ENCODE measurements around the gene NR2F2.

NR2F2 gene

GRCh38 chr15:96304839-96305238, 25.7 kb upstream of the NR2F2 start:
- no CpG with 5 or more reads among the region's 3 CpGs for WGBS (ENCODE audit: extremely low coverage, insufficient coverage, insufficient read length)
- Histone ChIP-seq H2BK5ac (ENCODE audit: low read depth, low read length, poor library complexity) (no peak overlapping the region), H4K12ac (ENCODE audit: low read depth, low read length) (no peak overlapping the region), H4K8ac (ENCODE audit: low read depth, low read length) (no peak overlapping the region), H3K4me3 (ENCODE audit: low read depth, low read length) (no peak overlapping the region), H2AFZ (ENCODE audit: insufficient read depth, low read length, poor library complexity) (no peak overlapping the region), H4K91ac (ENCODE audit: low read depth, low read length) (no peak overlapping the region), H3K4ac (ENCODE audit: low read depth, low read length) (no peak overlapping the region), H3K23ac (ENCODE audit: low read length) (no peak overlapping the region), H3K14ac (ENCODE audit: low read length) (no peak overlapping the region), H3K9ac (ENCODE audit: low read length) (no peak overlapping the region), H2BK120ac (ENCODE audit: insufficient read depth, low read length, poor library complexity) (no peak overlapping the region), H3K18ac (ENCODE audit: low read length) (no peak overlapping the region), H3K27me3 (ENCODE audit: insufficient read depth, low read length) (no peaks in the 10 kb centered on the region), H3K4me2 (ENCODE audit: low read length) (no peak overlapping the region), H3K79me1 (ENCODE audit: low read length) (no peaks in the 10 kb centered on the region), H3K9me3 (ENCODE audit: insufficient read depth, low read depth, low read length) (no peaks in the 10 kb centered on the region), H3K27ac (ENCODE audit: low read depth, low read length) (no peak overlapping the region), H3K36me3 (ENCODE audit: control insufficient read depth in 1 of 2, insufficient read depth in 2 of 2, low read length in 2 of 2) (no peaks in the 10 kb centered on the region), H3K4me1 (ENCODE audit: control insufficient read depth in 1 of 2, insufficient read depth in 2 of 2, low read length in 2 of 2) (peaks cover 0 to 2% of the 10 kb centered on the region in 2 experiments), H2AK5ac (ENCODE audit: low read length) (no peak overlapping the region), H2BK12ac (ENCODE audit: low read length) (no peak overlapping the region), H3K79me2 (ENCODE audit: control insufficient read depth, insufficient read depth, low read length, poor library complexity) (no peaks in the 10 kb centered on the region)
- no peak for DNase-seq

- H3K4me3 ChIP-seq (ENCODE audit: low read depth, low read length), result no peak overlapping the region
- no peaks in the 10 kb centered on the region for H3K9me3 ChIP-seq (ENCODE audit: insufficient read depth, low read depth, low read length)
- WGBS (ENCODE audit: extremely low coverage, insufficient coverage, insufficient read length), result no CpG with 5 or more reads among the region's 1 CpG
- no peak overlapping the region for H3K9ac ChIP-seq (ENCODE audit: low read length)
- no peak overlapping the region for H2BK120ac ChIP-seq (ENCODE audit: insufficient read depth, low read length, poor library complexity)
- H2AFZ ChIP-seq (ENCODE audit: insufficient read depth, low read length, poor library complexity), result no peak overlapping the region
- no peak overlapping the region for H3K4me2 ChIP-seq (ENCODE audit: low read length)
- no peak overlapping the region for H3K18ac ChIP-seq (ENCODE audit: low read length)
- H4K8ac ChIP-seq (ENCODE audit: low read depth, low read length), result no peak overlapping the region
- H3K14ac ChIP-seq (ENCODE audit: low read length), result no peak overlapping the region
- no peaks in the 10 kb centered on the region for H3K79me2 ChIP-seq (ENCODE audit: control insufficient read depth, insufficient read depth, low read length, poor library complexity)
- H3K79me1 ChIP-seq (ENCODE audit: low read length), result no peaks in the 10 kb centered on the region
- DNase-seq, result no peak
- no peak overlapping the region for H4K12ac ChIP-seq (ENCODE audit: low read depth, low read length)
- H2BK12ac ChIP-seq (ENCODE audit: low read length), result no peak overlapping the region
- H3K36me3 ChIP-seq (ENCODE audit: control insufficient read depth in 1 of 2, insufficient read depth in 2 of 2, low read length in 2 of 2), result no peaks in the 10 kb centered on the region
- H3K4me1 ChIP-seq (ENCODE audit: control insufficient read depth in 1 of 2, insufficient read depth in 2 of 2, low read length in 2 of 2), result peaks cover 0 to 2% of the 10 kb centered on the region in 2 experiments
- H3K27me3 ChIP-seq (ENCODE audit: insufficient read depth, low read length), result no peaks in the 10 kb centered on the region
- H2AK5ac ChIP-seq (ENCODE audit: low read length), result no peak overlapping the region
- H3K27ac ChIP-seq (ENCODE audit: low read depth, low read length), result no peak overlapping the region
- no peak overlapping the region for H2BK5ac ChIP-seq (ENCODE audit: low read depth, low read length, poor library complexity)
- no peak overlapping the region for H3K4ac ChIP-seq (ENCODE audit: low read depth, low read length)
- no peak overlapping the region for H3K23ac ChIP-seq (ENCODE audit: low read length)
- no peak overlapping the region for H4K91ac ChIP-seq (ENCODE audit: low read depth, low read length)
Measured at GRCh38 chr15:96306321-96306720, 24.2 kb upstream of the NR2F2 start.

- Histone ChIP-seq H2BK12ac (ENCODE audit: low read length) (no peak overlapping the region), H3K36me3 (ENCODE audit: control insufficient read depth in 1 of 2, insufficient read depth in 2 of 2, low read length in 2 of 2) (no peaks in the 10 kb centered on the region)
- WGBS (ENCODE audit: extremely low coverage, insufficient coverage, insufficient read length), result no CpG with 5 or more reads among the region's 5 CpGs
Measured at GRCh38 chr15:96307856-96308394, 22.6 kb upstream of the NR2F2 start.

GRCh38 chr15:96309143-96309660, 21.3 kb upstream of the NR2F2 start:
- Histone ChIP-seq H3K79me2 (ENCODE audit: control insufficient read depth, insufficient read depth, low read length, poor library complexity) (no peaks in the 10 kb centered on the region), H2AK5ac (ENCODE audit: low read length) (no peak overlapping the region), H4K8ac (ENCODE audit: low read depth, low read length) (no peak overlapping the region), H4K91ac (ENCODE audit: low read depth, low read length) (no peak overlapping the region), H3K14ac (ENCODE audit: low read length) (no peak overlapping the region), H2BK120ac (ENCODE audit: insufficient read depth, low read length, poor library complexity) (no peak overlapping the region), H2BK5ac (ENCODE audit: low read depth, low read length, poor library complexity) (no peak overlapping the region), H3K4ac (ENCODE audit: low read depth, low read length) (no peak overlapping the region), H4K12ac (ENCODE audit: low read depth, low read length) (no peak overlapping the region), H3K79me1 (ENCODE audit: low read length) (no peaks in the 10 kb centered on the region), H3K4me1 (ENCODE audit: control insufficient read depth in 1 of 2, insufficient read depth in 2 of 2, low read length in 2 of 2) (no peaks in the 10 kb centered on the region), H3K9me3 (ENCODE audit: insufficient read depth, low read depth, low read length) (no peaks in the 10 kb centered on the region), H3K4me2 (ENCODE audit: low read length) (no peak overlapping the region), H3K27me3 (ENCODE audit: insufficient read depth, low read length) (no peaks in the 10 kb centered on the region), H3K9ac (ENCODE audit: low read length) (no peak overlapping the region), H2BK12ac (ENCODE audit: low read length) (no peak overlapping the region), H2AFZ (ENCODE audit: insufficient read depth, low read length, poor library complexity) (no peak overlapping the region), H3K4me3 (ENCODE audit: low read depth, low read length) (no peak overlapping the region), H3K23ac (ENCODE audit: low read length) (no peak overlapping the region), H3K18ac (ENCODE audit: low read length) (no peak overlapping the region), H3K27ac (ENCODE audit: low read depth, low read length) (no peak overlapping the region), H3K36me3 (ENCODE audit: control insufficient read depth in 1 of 2, insufficient read depth in 2 of 2, low read length in 2 of 2) (no peaks in the 10 kb centered on the region)
- no CpG with 5 or more reads among the region's 5 CpGs for WGBS (ENCODE audit: extremely low coverage, insufficient coverage, insufficient read length)
- no peak for DNase-seq

More at GRCh38 chr15:96307856-96308394, 22.6 kb upstream of the NR2F2 start:
- H3K27me3 ChIP-seq (ENCODE audit: insufficient read depth, low read length), result no peaks in the 10 kb centered on the region
- no peaks in the 10 kb centered on the region for H3K79me2 ChIP-seq (ENCODE audit: control insufficient read depth, insufficient read depth, low read length, poor library complexity)
- H2AK5ac ChIP-seq (ENCODE audit: low read length), result no peak overlapping the region
- no peak overlapping the region for H3K4ac ChIP-seq (ENCODE audit: low read depth, low read length)
- no peak overlapping the region for H3K4me2 ChIP-seq (ENCODE audit: low read length)
- no peak overlapping the region for H3K14ac ChIP-seq (ENCODE audit: low read length)
- H2BK120ac ChIP-seq (ENCODE audit: insufficient read depth, low read length, poor library complexity), result no peak overlapping the region
- no peak overlapping the region for H2AFZ ChIP-seq (ENCODE audit: insufficient read depth, low read length, poor library complexity)
- no peaks in the 10 kb centered on the region for H3K79me1 ChIP-seq (ENCODE audit: low read length)
- no peak overlapping the region for H3K23ac ChIP-seq (ENCODE audit: low read length)
- H3K27ac ChIP-seq (ENCODE audit: low read depth, low read length), result no peak overlapping the region
- no peak overlapping the region for H4K8ac ChIP-seq (ENCODE audit: low read depth, low read length)
- H4K12ac ChIP-seq (ENCODE audit: low read depth, low read length), result no peak overlapping the region
- no peak overlapping the region for H4K91ac ChIP-seq (ENCODE audit: low read depth, low read length)
- no peak overlapping the region for H2BK5ac ChIP-seq (ENCODE audit: low read depth, low read length, poor library complexity)
- H3K4me3 ChIP-seq (ENCODE audit: low read depth, low read length), result no peak overlapping the region
- H3K9me3 ChIP-seq (ENCODE audit: insufficient read depth, low read depth, low read length), result no peaks in the 10 kb centered on the region
- H3K4me1 ChIP-seq (ENCODE audit: control insufficient read depth in 1 of 2, insufficient read depth in 2 of 2, low read length in 2 of 2), result peaks cover 0 to 2% of the 10 kb centered on the region in 2 experiments
- no peak for DNase-seq
- H3K9ac ChIP-seq (ENCODE audit: low read length), result no peak overlapping the region
- no peak overlapping the region for H3K18ac ChIP-seq (ENCODE audit: low read length)

Data from trophoblast cell (in vitro differentiated cells and primary cell).